Effector memory CD8-positive, alpha-beta T cell (primary cell): ENCODE results near the gene GLOD5.

Experiments
- ATAC-seq: fragments of 150-1000 bp; cut with Tn5 transposase; replicated peaks from 2 replicates; pipeline ENCODE4 v1.10.0; 2021; ENCODE audit warnings: mild to moderate bottlenecking, moderate library complexity
- DNase-seq, 3 experiments: peaks; one replicate each; pipeline ENCODE4 v3.0.0; 2021
- H3K27ac Mint-ChIP-seq, 2 donors: one replicate each; pipeline ENCODE4 v1.8.0; 2022; ENCODE audit warnings: mild to moderate bottlenecking in 2 of 2, mixed read lengths in 2 of 2, moderate library complexity in 2 of 2
- H3K27me3 Mint-ChIP-seq, 2 donors: one replicate each; pipeline ENCODE4 v1.8.0; 2022; ENCODE audit warnings: mixed read lengths in 2 of 2
- H3K36me3 Mint-ChIP-seq: one replicate; pipeline ENCODE4 v1.8.0; 2022; ENCODE audit warnings: mild to moderate bottlenecking, moderate library complexity, mixed read lengths; ENCODE audit not compliant: insufficient read depth
- H3K4me1 Mint-ChIP-seq, 2 donors: one replicate each; pipeline ENCODE4 v1.8.0; 2022; ENCODE audit warnings: low read depth in 2 of 2, mixed read lengths in 2 of 2
- H3K4me3 Mint-ChIP-seq, 2 donors: one replicate each; pipeline ENCODE4 v1.8.0; 2022; ENCODE audit warnings: mild to moderate bottlenecking in 2 of 2, mixed read lengths in 2 of 2, moderate library complexity in 2 of 2
- H3K9me3 Mint-ChIP-seq, 2 donors: one replicate each; pipeline ENCODE4 v1.8.0; 2022; ENCODE audit warnings: mixed read lengths in 2 of 2

GLOD5 gene

GRCh38 chrX:48737213-48737938 lies 24.2 kb upstream of the GLOD5 start:
- H3K36me3 Mint-ChIP-seq: peaks cover 17% of the 10 kb centered on the region

GRCh38 chrX:48737940-48738339 lies 23.6 kb upstream of the GLOD5 start:
- Mint-ChIP-seq H3K27me3 (no peaks in the 10 kb centered on the region), H3K27ac (peak overlapping the region; percentile 97 to 99), H3K4me1 (peaks cover 11 to 19% of the 10 kb centered on the region in 2 donors), H3K9me3 (no peaks in the 10 kb centered on the region), H3K4me3 (peak overlapping the region; percentile 87 to 88), H3K36me3 (peaks cover 17% of the 10 kb centered on the region)
- no peak for DNase-seq
- no peak for ATAC-seq

More at GRCh38 chrX:48737213-48737938, 24.2 kb upstream of the GLOD5 start:
- Mint-ChIP-seq H3K27ac (peak overlapping the region; percentile 97 to 99), H3K9me3 (no peaks in the 10 kb centered on the region), H3K4me1 (peaks cover 11 to 19% of the 10 kb centered on the region in 2 donors), H3K4me3 (peak overlapping the region; percentile 87 to 88), H3K27me3 (no peaks in the 10 kb centered on the region)
- peak; percentile 97 for ATAC-seq
- DNase-seq: peak; percentile 72 to 80 (median 80)

- H3K9me3 Mint-ChIP-seq: no peaks in the 10 kb centered on the region
- ATAC-seq (no peak), DNase-seq (no peak)
These were observed 19.7 kb upstream of the GLOD5 start for GRCh38 chrX:48741834-48742233.

GRCh38 chrX:48745222-48745621 lies 16.3 kb upstream of the GLOD5 start:
- H3K4me3 Mint-ChIP-seq: no peak overlapping the region
- no peak for DNase-seq
- H3K9me3 Mint-ChIP-seq: no peaks in the 10 kb centered on the region
- no peaks in the 10 kb centered on the region for H3K27me3 Mint-ChIP-seq
- no peak overlapping the region for H3K27ac Mint-ChIP-seq
- H3K36me3 Mint-ChIP-seq: peaks cover 4% of the 10 kb centered on the region
- no peaks in the 10 kb centered on the region for H3K4me1 Mint-ChIP-seq
- ATAC-seq: no peak

More at GRCh38 chrX:48741834-48742233, 19.7 kb upstream of the GLOD5 start:
- Mint-ChIP-seq H3K27ac (no peak overlapping the region), H3K27me3 (no peaks in the 10 kb centered on the region), H3K4me1 (peaks cover 5 to 9% of the 10 kb centered on the region in 2 donors), H3K4me3 (no peak overlapping the region), H3K36me3 (peaks cover 17% of the 10 kb centered on the region)

GRCh38 chrX:48747415-48748016 lies 14.0 kb upstream of the GLOD5 start:
- ATAC-seq (no peak), DNase-seq (no peak)
- H3K4me3 Mint-ChIP-seq: no peak overlapping the region
- no peak overlapping the region for H3K27ac Mint-ChIP-seq
- H3K9me3 Mint-ChIP-seq: no peaks in the 10 kb centered on the region
- H3K27me3 Mint-ChIP-seq: no peaks in the 10 kb centered on the region
- peaks cover 4 to 5% of the 10 kb centered on the region in 2 donors for H3K4me1 Mint-ChIP-seq
- H3K36me3 Mint-ChIP-seq: peaks cover 4% of the 10 kb centered on the region

GRCh38 chrX:48749182-48749581 lies 12.4 kb upstream of the GLOD5 start:
- no peak for DNase-seq
- H3K27ac Mint-ChIP-seq: no peak overlapping the region
- peaks cover 4 to 5% of the 10 kb centered on the region in 2 donors for H3K4me1 Mint-ChIP-seq
- no peak for ATAC-seq
- H3K36me3 Mint-ChIP-seq: peaks cover 4% of the 10 kb centered on the region
- no peaks in the 10 kb centered on the region for H3K27me3 Mint-ChIP-seq
- H3K9me3 Mint-ChIP-seq: no peaks in the 10 kb centered on the region
- no peak overlapping the region for H3K4me3 Mint-ChIP-seq

GRCh38 chrX:48751343-48751742 lies 10.2 kb upstream of the GLOD5 start:
- Mint-ChIP-seq H3K27me3 (no peaks in the 10 kb centered on the region), H3K27ac (peak overlapping the region in 1 of 2 donors; percentile 55), H3K9me3 (no peaks in the 10 kb centered on the region), H3K4me3 (no peak overlapping the region), H3K4me1 (peaks cover 4 to 5% of the 10 kb centered on the region in 2 donors), H3K36me3 (peaks cover under 1% of the 10 kb centered on the region)
- no peak for DNase-seq
- no peak for ATAC-seq

GRCh38 chrX:48752498-48752897 lies 9.0 kb upstream of the GLOD5 start:
- H3K4me3 Mint-ChIP-seq: no peak overlapping the region
- ATAC-seq (no peak), DNase-seq (no peak)
- no peak overlapping the region for H3K27ac Mint-ChIP-seq
- no peaks in the 10 kb centered on the region for H3K27me3 Mint-ChIP-seq
- no peaks in the 10 kb centered on the region for H3K36me3 Mint-ChIP-seq
- H3K4me1 Mint-ChIP-seq: peaks cover 4 to 5% of the 10 kb centered on the region in 2 donors
- no peaks in the 10 kb centered on the region for H3K9me3 Mint-ChIP-seq

- H3K4me3 Mint-ChIP-seq: no peak overlapping the region
- DNase-seq: no peak
- no peaks in the 10 kb centered on the region for H3K36me3 Mint-ChIP-seq
- H3K27me3 Mint-ChIP-seq: no peaks in the 10 kb centered on the region
- no peak for ATAC-seq
- no peaks in the 10 kb centered on the region for H3K9me3 Mint-ChIP-seq
- peaks cover 4 to 5% of the 10 kb centered on the region in 2 donors for H3K4me1 Mint-ChIP-seq
- no peak overlapping the region for H3K27ac Mint-ChIP-seq
These were observed 7.8 kb upstream of the GLOD5 start for GRCh38 chrX:48753708-48754228.

GRCh38 chrX:48754238-48754637 lies 7.3 kb upstream of the GLOD5 start:
- DNase-seq (no peak), ATAC-seq (no peak)
- no peaks in the 10 kb centered on the region for H3K36me3 Mint-ChIP-seq
- H3K9me3 Mint-ChIP-seq: no peaks in the 10 kb centered on the region
- no peaks in the 10 kb centered on the region for H3K27me3 Mint-ChIP-seq
- H3K4me3 Mint-ChIP-seq: no peak overlapping the region
- peaks cover 4 to 5% of the 10 kb centered on the region in 2 donors for H3K4me1 Mint-ChIP-seq
- H3K27ac Mint-ChIP-seq: no peak overlapping the region

- Mint-ChIP-seq H3K27ac (no peak overlapping the region), H3K9me3 (no peaks in the 10 kb centered on the region), H3K36me3 (peaks cover 2% of the 10 kb centered on the region), H3K4me3 (no peak overlapping the region), H3K4me1 (no peaks in the 10 kb centered on the region), H3K27me3 (peaks cover 0 to 7% of the 10 kb centered on the region in 2 donors)
- DNase-seq (no peak), ATAC-seq (no peak)
These were observed 7.7 kb downstream of the GLOD5 start for GRCh38 chrX:48769230-48769629.

GRCh38 chrX:48770296-48770695 lies 8.7 kb downstream of the GLOD5 start:
- no peak for ATAC-seq
- Mint-ChIP-seq H3K4me3 (no peak overlapping the region), H3K27me3 (peaks cover 5 to 15% of the 10 kb centered on the region in 2 donors), H3K27ac (no peak overlapping the region), H3K4me1 (no peaks in the 10 kb centered on the region), H3K9me3 (no peaks in the 10 kb centered on the region), H3K36me3 (peaks cover 2% of the 10 kb centered on the region)
- no peak for DNase-seq

GRCh38 chrX:48772602-48773001 lies 11.1 kb downstream of the GLOD5 start:
- Mint-ChIP-seq H3K4me1 (no peaks in the 10 kb centered on the region), H3K27ac (no peak overlapping the region), H3K27me3 (peaks cover 5 to 15% of the 10 kb centered on the region in 2 donors), H3K4me3 (no peak overlapping the region), H3K9me3 (no peaks in the 10 kb centered on the region), H3K36me3 (no peaks in the 10 kb centered on the region)
- ATAC-seq (no peak), DNase-seq (no peak)
